Fibroblast of lung (primary cell): ENCODE data around the gene PCDHB10.

Experiments
- EZH2 ChIP-seq: IDR thresholded peaks from 2 replicates; pipeline ENCODE4 v1.5.1; 2012; ENCODE audit warnings: low read length, control low read depth, mild to moderate bottlenecking; ENCODE audit errors: missing control alignments
- TF ChIP-seq, protein P1 (sequence below), 2 donors: IDR thresholded peaks in 1 of 2; conservative IDR thresholded peaks in 1 of 2; 1 replicate in 1 of 2; 2 replicates in 1 of 2; pipeline ENCODE4 v1.5.1; 2011 to 2012; ENCODE audit warnings: low read length in 2 of 2, control low read depth in 1 of 2, inconsistent platforms in 1 of 2, low read depth in 1 of 2, mild to moderate bottlenecking in 1 of 2

DNA sequence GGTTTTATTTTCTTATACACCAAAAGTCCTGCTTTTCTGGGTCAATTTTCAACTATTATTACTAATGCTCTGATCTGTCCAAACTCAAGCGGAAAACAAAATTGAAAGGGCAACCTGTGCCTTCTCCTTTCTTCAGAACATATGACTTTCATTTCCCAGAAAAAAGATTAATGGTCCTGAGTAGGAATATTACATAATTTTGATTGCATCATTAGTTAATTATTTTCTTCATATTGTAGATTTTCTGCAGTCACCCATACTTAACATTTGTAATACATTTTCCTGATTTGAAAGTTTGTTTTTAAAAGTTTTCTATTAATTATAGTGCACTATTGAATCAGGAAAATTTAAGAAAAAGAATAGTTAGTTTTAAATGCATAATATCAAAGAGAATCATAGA is 16.2 kb upstream of the PCDHB10 start:
- TF ChIP-seq, protein P1, sequence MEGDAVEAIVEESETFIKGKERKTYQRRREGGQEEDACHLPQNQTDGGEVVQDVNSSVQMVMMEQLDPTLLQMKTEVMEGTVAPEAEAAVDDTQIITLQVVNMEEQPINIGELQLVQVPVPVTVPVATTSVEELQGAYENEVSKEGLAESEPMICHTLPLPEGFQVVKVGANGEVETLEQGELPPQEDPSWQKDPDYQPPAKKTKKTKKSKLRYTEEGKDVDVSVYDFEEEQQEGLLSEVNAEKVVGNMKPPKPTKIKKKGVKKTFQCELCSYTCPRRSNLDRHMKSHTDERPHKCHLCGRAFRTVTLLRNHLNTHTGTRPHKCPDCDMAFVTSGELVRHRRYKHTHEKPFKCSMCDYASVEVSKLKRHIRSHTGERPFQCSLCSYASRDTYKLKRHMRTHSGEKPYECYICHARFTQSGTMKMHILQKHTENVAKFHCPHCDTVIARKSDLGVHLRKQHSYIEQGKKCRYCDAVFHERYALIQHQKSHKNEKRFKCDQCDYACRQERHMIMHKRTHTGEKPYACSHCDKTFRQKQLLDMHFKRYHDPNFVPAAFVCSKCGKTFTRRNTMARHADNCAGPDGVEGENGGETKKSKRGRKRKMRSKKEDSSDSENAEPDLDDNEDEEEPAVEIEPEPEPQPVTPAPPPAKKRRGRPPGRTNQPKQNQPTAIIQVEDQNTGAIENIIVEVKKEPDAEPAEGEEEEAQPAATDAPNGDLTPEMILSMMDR (conservative IDR thresholded peaks at IDR 0.05 in 1 of 2, IDR thresholded peaks at IDR 0.05 in 1 of 2; ENCODE audit: low read depth in 1 of 2, low read length in 2 of 2): no peak
- no peak for TF ChIP-seq EZH2
